ENCODE data around the gene IGFBPL1.

Gene IGFBPL1

GRCh38 chr9:38428062-38428461 is 3.8 kb upstream of the IGFBPL1 start:
- TF ChIP-seq CTCF (IDR thresholded peaks at IDR 0.05) (no peak), ZFX (IDR thresholded peaks at IDR 0.05; ENCODE audit: borderline replicate concordance) (no peak)
- H3K27ac ChIP-seq, result no peak overlapping the region

- TF ChIP-seq CTCF (IDR thresholded peaks at IDR 0.05), result no peak
- no peak for TF ChIP-seq ZFX (IDR thresholded peaks at IDR 0.05; ENCODE audit: borderline replicate concordance)
Measured at GRCh38 chr9:38424918-38425317, 664 bp upstream of the IGFBPL1 start.

GRCh38 chr9:38423273-38423972 is 831 bp downstream of the IGFBPL1 start:
- H3K27ac ChIP-seq, result no peak overlapping the region
- TF ChIP-seq ZFX (IDR thresholded peaks at IDR 0.05; ENCODE audit: borderline replicate concordance), result no peak
- TF ChIP-seq CTCF (IDR thresholded peaks at IDR 0.05), result no peak

More at GRCh38 chr9:38424918-38425317, 664 bp upstream of the IGFBPL1 start:
- no peak overlapping the region for H3K27ac ChIP-seq

- H3K27ac ChIP-seq, result no peak overlapping the region
Measured at GRCh38 chr9:38422555-38423260, 1.5 kb downstream of the IGFBPL1 start.

GRCh38 chr9:38421498-38422211 is 2.6 kb downstream of the IGFBPL1 start:
- H3K27ac ChIP-seq, result no peak overlapping the region
- TF ChIP-seq ZFX (IDR thresholded peaks at IDR 0.05; ENCODE audit: borderline replicate concordance), result no peak
- TF ChIP-seq CTCF (IDR thresholded peaks at IDR 0.05), result no peak

More at GRCh38 chr9:38422555-38423260, 1.5 kb downstream of the IGFBPL1 start:
- TF ChIP-seq ZFX (IDR thresholded peaks at IDR 0.05; ENCODE audit: borderline replicate concordance), result no peak
- TF ChIP-seq CTCF (IDR thresholded peaks at IDR 0.05), result no peak

GRCh38 chr9:38419181-38419580 is 5.1 kb downstream of the IGFBPL1 start:
- TF ChIP-seq ZFX (IDR thresholded peaks at IDR 0.05; ENCODE audit: borderline replicate concordance) (no peak), CTCF (IDR thresholded peaks at IDR 0.05) (no peak)
- H3K27ac ChIP-seq, result no peak overlapping the region
